Inferior parietal cortex (tissue), 1 donor: ENCODE results near the gene PSMG4.
"Not testable (repeated sequence)": the region's sequence is repeated elsewhere in the genome, so short reads cannot be mapped to it uniquely, and the experiment has no call there.

ENCODE experiments used
- DNase-seq: peaks from one replicate; pipeline ENCODE4 v3.0.0-alpha.2; 2016; ENCODE audit errors: extremely low spot score

The PSMG4 gene

GRCh38 chr6:3230256-3230882 is 28.4 kb upstream of the PSMG4 start:
- DNase-seq = no peak

GRCh38 chr6:3230900-3231246 is 27.9 kb upstream of the PSMG4 start:
- DNase-seq = peak; percentile 66

DNA sequence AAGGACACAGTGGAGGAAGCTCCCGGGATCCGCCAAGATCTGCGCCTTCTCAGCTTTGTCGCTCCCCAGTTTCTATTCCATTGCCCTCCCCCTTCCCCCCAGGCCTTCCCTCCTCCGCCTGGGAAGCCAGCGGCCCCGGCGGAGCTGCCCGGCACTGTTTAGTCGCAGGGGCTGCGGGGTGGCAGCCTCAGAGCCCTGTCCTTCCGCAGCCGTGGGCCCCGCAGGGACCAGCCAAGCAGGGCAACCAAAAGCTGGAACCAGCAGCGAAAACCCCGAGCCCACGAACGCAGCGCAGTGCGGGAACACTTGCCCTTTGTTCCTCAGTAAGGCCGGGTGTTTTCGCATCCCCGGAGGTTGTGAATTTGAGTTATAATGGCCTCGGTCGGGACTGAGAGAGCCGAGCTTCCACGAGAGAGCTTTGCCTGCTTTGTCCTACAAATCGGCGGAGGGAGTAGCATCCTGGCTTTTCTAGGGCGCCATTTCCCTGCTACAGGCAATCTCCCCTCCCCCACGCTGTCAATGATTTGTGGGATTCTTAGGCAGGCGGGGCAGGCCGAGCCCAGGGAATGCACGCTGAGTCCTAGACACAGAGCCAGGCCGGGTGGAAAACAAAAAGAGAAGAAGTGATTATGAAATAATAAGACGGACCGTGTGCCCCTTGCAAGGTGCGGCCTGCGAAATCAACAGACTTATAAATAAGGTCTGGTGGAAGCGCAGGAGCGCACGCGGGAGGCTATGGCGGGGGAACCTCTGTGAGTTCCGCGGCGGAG is 27.3 kb upstream of the PSMG4 start:
- peak; percentile 83 for DNase-seq

DNA sequence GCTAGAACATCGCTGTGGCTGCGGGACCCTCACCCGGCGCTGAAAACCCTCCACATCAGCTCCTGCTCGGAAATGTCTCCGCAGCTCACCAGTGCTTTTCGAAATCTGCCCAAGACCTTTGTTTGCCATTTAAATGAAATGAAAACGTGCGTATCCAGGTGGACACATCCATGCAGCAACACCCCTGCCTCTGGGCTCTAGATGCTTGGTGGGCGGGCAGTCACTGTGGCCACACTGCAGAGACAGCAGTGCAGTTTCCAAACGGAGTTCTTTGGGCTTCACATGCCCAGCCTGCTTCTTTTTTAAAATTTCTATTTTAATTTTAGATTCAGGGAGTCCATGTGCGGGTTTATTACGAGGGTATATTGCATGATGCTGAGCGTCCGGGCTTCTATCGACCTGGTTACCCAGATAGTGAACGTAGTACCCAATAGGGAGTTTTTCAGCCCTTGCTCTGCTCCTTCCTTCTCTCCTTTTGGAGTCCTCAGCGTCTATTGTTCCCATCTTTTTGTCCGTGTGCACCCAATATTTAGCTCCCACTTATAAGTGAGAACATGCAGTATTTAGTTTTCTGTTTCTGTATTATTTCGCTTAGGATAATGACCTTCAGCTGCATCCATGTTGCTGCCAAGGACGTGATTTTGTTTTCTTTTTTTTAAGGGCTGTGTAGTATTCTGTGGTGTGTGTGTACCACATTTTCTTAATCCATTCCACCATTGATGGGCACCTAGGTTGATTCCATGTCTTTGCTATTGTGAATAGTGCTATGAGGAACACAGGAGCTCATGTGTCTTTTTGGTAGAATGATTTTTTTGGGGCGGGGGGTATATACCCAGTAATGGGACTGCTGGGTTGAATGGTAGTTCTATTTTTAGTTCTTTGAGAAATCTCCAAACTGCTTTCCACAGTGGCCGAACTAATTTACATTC is 26.5 kb upstream of the PSMG4 start:
- no peak for DNase-seq

- DNase-seq = no peak
These were observed 25.4 kb upstream of the PSMG4 start for GRCh38 chr6:3233321-3233720.

DNA sequence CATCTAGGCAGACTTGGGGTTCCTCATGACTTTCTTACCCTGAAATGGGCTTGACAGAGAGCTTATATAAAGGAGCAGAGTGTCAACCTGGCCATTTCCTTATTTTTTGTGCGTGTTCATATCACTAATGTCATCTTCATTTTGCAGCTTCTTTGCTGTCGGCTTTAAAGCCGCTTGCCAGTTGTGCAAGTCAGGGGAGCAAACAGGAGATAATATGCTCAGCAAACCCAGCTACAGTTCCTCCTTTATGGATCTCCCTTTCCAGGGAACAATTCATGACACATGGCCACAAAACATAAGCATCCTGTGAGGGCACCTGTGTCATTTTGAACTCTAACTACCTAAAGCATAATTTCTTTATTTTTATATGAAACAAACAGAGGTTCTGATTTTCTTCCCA is 24.8 kb upstream of the PSMG4 start:
- no peak for DNase-seq

DNA sequence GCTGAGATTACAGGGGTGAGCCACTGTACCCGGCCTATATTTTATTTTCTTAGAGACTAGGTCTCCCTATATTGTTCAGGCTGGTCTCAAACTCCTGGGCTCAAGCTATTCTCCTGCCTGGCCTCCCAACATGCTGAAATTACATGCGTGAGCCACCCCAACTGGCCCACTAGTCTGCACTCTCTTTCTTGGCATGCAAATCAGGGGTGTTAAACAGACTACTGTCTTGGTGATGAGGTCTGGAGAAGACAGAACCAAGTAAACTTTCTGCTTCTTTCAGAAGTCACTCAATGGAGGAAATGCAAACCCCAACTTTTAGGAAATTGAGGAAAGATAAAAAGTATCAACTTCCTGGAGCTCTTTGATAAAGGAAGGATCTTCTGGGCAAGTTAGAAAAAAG is 23.3 kb upstream of the PSMG4 start:
- DNase-seq = no peak

DNA sequence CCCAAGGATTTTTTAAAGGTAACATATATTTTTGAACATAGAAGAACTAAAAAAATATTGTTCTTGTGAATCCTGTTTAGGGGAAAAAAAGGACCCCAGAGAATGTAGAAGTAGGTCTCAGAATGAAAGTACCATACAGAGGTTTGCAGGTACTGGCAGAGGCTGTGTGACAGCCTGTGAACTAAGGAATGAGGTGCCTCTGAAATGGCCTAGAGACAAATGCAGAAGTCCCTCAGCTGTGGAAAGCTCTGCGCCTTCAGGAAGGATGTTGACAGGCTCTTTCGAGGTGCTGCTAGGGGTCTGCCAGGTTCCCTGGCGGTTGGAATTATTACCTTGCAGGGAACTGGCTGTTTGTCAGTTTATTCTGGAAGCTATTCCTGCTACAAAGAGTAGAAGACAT is 22.7 kb upstream of the PSMG4 start:
- DNase-seq = no peak

- no peak for DNase-seq
These were observed 20.7 kb upstream of the PSMG4 start for GRCh38 chr6:3237761-3238662.

DNA sequence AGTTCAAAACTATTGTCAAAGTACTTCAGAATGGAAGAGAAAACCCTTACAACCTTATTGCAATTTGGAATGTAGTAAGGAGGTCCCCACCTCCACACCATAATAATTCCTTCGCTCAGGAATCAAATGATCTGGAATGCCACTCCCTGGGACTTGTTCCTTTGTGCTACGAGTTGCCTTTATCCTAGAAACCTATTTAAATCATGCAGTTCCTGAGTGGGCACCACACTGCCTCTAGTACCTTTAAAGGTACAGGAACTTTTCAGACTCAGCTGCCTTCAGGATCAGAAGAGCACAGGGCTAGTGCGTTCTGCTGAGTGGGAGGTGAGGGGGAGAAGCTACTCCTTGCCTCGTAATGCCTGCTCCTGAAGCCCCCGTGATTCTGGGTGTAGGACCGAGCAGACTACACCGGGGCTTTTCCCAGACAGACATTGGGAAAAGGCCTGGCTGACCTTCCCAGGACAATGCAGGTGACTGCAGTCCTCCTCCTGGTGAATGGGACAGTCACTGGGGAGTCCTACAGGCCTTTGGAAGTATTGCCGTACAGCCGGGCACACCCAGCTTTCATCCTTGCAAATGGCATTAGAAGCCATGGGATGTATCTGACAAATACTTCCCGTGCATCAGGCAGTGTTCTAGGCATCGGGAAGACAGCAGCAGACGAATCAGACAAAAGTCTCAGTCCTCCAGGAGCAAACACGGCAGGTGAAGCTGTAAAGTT is 19.5 kb upstream of the PSMG4 start:
- DNase-seq = no peak

DNA sequence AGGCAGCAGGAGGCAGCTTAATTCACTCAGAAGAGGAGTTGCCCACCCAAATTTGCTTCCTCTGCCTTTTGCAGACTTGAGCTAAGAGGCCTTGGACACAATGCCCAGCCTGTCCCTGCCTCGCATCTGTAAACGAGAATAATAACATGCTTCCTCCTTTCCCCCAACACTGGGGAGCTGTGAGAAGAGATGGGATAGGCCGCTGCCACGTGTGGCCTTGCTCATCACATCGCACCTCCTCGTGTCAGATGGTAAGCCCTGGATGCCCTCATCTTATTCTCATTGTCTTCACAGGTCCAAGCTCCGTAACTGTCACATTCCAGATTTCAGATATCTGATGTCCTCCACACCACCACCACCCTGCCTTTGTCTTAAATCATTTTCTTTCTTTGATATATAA is 18.2 kb upstream of the PSMG4 start:
- DNase-seq = no peak

DNA sequence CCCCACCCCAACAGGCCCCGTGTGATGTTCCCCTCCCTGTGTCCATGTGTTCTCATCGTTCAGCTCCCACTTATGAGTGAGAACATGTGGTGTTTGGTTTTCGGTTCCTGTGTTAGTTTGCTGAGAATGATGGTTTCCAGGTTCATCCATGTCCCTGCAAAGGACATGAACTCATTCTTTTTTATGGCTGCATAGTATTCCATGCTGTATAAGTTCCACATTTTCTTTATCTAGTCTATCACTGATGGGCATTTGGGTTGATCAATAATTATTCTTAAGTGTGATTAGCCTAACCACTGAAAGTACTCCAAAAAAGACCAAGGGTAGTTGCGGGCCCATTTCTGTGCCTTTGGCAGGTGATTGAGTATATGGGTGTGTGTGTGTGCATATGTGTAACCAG is 17.0 kb upstream of the PSMG4 start:
- not testable (repeated sequence) for DNase-seq

GRCh38 chr6:3242768-3243167 is 16.0 kb upstream of the PSMG4 start:
- DNase-seq = no peak

DNA sequence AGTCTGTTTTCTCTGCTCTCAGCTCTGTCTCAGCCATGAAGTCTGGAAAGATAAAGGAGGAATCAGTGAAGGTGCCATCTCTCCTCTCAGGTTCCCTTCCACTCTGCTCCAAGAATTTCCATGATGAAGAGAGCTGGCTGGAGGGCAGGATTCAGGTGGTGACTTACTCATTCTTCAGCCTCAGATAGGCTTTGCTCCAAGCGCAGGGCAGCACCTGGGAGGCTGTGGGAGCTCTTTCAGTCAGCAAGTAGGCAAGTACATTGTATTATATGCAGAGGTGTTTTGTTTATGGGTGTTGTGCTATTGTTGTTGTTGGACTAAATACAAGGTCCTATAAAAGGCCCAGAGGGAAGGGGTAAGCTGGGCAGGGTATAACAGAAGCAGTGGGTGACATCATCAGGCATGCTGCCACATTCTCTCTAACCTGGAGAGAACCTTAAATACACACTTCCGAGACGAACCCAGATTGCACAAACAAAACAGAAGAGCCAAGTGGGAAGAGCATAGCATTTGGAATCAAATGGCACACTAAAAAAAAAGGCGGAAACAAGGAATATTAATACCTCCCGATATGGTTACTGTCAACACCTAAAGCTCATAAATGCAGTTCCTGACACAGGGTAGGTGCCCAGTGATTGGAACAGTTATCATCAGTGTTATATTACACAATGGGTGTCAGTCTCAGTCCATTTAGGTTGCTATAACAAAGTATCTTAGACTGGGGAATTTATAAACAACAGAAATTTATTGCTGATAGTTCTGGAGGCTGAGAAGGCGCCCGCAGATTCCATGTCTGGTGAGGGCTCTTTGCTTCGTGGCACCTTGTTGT is 14.5 kb upstream of the PSMG4 start:
- DNase-seq = no peak

- DNase-seq = not testable (repeated sequence)
These were observed 13.9 kb upstream of the PSMG4 start for GRCh38 chr6:3244832-3245161.

DNA sequence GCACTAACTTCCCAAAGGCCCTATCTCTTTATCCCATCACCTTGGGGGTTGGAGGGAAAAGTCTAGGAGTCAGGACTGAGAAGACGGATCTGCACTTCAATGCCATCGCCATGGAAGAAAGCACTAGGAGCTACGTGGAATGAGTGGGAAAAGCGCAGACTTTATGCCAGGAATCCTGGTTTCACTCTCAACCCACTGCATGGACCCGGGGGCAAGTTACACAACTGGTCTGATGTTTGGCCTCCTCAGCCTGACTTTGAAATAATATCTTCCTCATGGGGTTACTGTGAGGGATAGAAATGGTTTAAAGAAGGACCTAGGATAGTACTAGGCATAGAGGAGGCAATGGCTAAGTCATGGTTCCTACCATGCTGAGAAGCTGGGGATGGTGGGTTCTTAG is 13.5 kb upstream of the PSMG4 start:
- no peak for DNase-seq

- peak; percentile 88 for DNase-seq
These were observed 11.2 kb upstream of the PSMG4 start for GRCh38 chr6:3247255-3248146.

GRCh38 chr6:3249821-3250220 is 8.9 kb upstream of the PSMG4 start:
- DNase-seq = no peak

GRCh38 chr6:3250231-3250675 is 8.5 kb upstream of the PSMG4 start:
- no peak for DNase-seq
